Kidney epithelial cell (primary cell): ENCODE data around the gene POLD4. TPM values are rescaled to one million over a fixed set of nuclear protein-coding genes. Genes with fewer than 3 reads are reported as not detected.

Experiments
- DNase-seq: peaks from one replicate; pipeline ENCODE4 v3.0.0-alpha.2; 2010; ENCODE audit warnings: low read depth
- H3K27me3 ChIP-seq: 2 replicates; pipeline ENCODE4 v1.6.0; 2011; ENCODE audit warnings: low read length; ENCODE audit not compliant: control insufficient read depth, insufficient read depth
- H3K36me3 ChIP-seq: 2 replicates; pipeline ENCODE4 v1.5.1; 2011; ENCODE audit warnings: low read length; ENCODE audit not compliant: control insufficient read depth, insufficient read depth
- H3K4me3 ChIP-seq: 2 replicates; pipeline ENCODE4 v1.5.1; 2011; ENCODE audit warnings: low read depth, mild to moderate bottlenecking, control low read depth, low read length
- total RNA-seq: library from RNA; depleted of rRNA; stranded (reverse); fragments of >200 nt; gene quantifications from 2 replicates; pipeline ENCODE4 v1.2.3, GENCODE V29; 2015
- TF ChIP-seq, protein P1 (sequence below): IDR thresholded peaks from 2 replicates; pipeline ENCODE4 v1.5.1; 2011; ENCODE audit warnings: mild to moderate bottlenecking, moderate library complexity, low read length, control low read depth, inconsistent platforms; ENCODE audit not compliant: insufficient read depth, poor library complexity, severe bottlenecking

Gene POLD4
- total RNA-seq, 1 donor from 2014 or later: 70.7 TPM

DNA sequence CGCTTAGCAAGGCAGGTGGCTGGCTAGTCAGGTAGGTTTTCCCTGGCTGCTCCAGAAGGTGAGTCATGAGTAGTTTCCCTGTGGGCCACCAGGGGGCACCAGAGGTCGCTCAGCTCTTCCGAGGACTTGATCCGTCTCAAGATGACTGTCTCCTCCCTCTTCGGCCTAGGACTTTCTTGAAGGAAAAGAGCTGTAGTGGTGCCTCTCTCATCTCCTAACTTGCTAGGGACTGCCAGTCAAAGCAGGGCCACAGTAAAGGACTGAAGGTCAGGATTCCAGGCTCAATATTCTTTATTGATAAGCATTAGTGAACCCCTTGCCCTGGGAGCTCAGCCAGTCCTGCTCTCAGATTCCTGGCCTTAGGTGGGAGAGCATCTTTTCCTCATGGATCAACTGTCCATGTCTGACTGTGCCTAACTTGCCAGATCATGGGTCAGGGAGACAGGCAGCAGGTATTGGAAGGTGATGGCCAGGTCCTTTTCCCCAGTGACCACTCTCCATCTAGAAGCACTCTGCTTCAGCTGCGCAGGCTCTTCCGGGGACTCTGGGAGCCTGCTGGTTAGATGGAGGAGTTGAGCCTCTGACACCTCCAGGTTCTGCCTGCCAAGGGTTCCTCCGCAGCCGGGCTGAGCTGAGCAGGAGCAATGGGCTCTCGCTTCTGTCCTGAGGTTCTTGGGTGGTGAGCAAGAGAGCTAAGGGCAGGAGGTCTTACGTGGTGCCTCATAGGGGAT lies 1.9 kb downstream of the POLD4 start:
- H3K27me3 ChIP-seq: no peaks in the 10 kb centered on the region
- H3K36me3 ChIP-seq: no peaks in the 10 kb centered on the region
- DNase-seq: no peak
- TF ChIP-seq, protein P1, sequence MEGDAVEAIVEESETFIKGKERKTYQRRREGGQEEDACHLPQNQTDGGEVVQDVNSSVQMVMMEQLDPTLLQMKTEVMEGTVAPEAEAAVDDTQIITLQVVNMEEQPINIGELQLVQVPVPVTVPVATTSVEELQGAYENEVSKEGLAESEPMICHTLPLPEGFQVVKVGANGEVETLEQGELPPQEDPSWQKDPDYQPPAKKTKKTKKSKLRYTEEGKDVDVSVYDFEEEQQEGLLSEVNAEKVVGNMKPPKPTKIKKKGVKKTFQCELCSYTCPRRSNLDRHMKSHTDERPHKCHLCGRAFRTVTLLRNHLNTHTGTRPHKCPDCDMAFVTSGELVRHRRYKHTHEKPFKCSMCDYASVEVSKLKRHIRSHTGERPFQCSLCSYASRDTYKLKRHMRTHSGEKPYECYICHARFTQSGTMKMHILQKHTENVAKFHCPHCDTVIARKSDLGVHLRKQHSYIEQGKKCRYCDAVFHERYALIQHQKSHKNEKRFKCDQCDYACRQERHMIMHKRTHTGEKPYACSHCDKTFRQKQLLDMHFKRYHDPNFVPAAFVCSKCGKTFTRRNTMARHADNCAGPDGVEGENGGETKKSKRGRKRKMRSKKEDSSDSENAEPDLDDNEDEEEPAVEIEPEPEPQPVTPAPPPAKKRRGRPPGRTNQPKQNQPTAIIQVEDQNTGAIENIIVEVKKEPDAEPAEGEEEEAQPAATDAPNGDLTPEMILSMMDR: peak; percentile 93
- H3K4me3 ChIP-seq: no peak overlapping the region

GRCh38 chr11:67349928-67350465 lies 3.3 kb downstream of the POLD4 start:
- TF ChIP-seq, protein P1: no peak
- Histone ChIP-seq H3K36me3 (no peaks in the 10 kb centered on the region), H3K27me3 (no peaks in the 10 kb centered on the region), H3K4me3 (no peak overlapping the region)
- no peak for DNase-seq

DNA sequence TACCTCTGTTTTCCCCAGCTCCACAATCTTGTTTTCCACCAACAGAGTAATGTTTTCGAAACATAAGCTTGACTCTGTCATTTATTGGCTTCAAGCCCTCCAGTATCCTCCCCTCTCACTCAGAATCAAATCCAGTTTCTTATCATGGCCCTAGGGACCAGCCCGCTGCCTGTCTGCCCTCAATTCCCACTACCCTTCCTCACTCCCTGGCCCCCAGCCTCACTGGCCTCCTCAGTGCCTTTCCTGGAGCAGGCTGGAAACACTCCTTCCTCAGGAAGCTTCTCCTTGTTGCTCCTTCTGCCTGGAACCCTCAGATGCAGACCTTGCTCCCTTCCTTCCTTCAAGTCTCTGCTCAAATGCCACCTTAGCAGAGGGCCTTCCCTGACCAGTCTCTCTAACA lies 3.9 kb downstream of the POLD4 start:
- Histone ChIP-seq H3K4me3 (no peak overlapping the region), H3K36me3 (no peaks in the 10 kb centered on the region), H3K27me3 (no peaks in the 10 kb centered on the region)
- DNase-seq: no peak
- TF ChIP-seq, protein P1: no peak

GRCh38 chr11:67349036-67349435 lies 4.3 kb downstream of the POLD4 start:
- Histone ChIP-seq H3K27me3 (no peaks in the 10 kb centered on the region), H3K36me3 (no peaks in the 10 kb centered on the region), H3K4me3 (no peak overlapping the region)
- TF ChIP-seq, protein P1: no peak
- DNase-seq: no peak

- no peaks in the 10 kb centered on the region for H3K27me3 ChIP-seq
- TF ChIP-seq, protein P1: no peak
- no peak for DNase-seq
- H3K36me3 ChIP-seq: no peaks in the 10 kb centered on the region
- no peak overlapping the region for H3K4me3 ChIP-seq
These were observed 5.2 kb downstream of the POLD4 start for GRCh38 chr11:67347964-67348749.
